ENCODE results near the gene DTNBP1. TPM values are rescaled to one million over a fixed set of nuclear protein-coding genes. Genes with fewer than 3 reads are reported as not detected.

The DTNBP1 gene
- total RNA-seq, 2 experiments from 2014 or later = 9.8 to 28.0 TPM

GRCh38 chr6:15618685-15619084 lies 44.1 kb downstream of the DTNBP1 start:
- CTCF ChIA-PET (ENCODE audit: unreplicated experiment) = no interaction called here
- Histone ChIP-seq H2AFZ (ENCODE audit: low read length) (no peak overlapping the region), H3K4me3 (ENCODE audit: low read depth, low read length, poor library complexity, severe bottlenecking) (no peak overlapping the region), H3K27ac (ENCODE audit: low read depth, low read length, poor library complexity, severe bottlenecking) (no peak overlapping the region), H3K79me2 (ENCODE audit: insufficient read depth, low read depth, low read length) (no peaks in the 10 kb centered on the region; the same call in none of the 2 replicates), H3K4me1 (ENCODE audit: insufficient read depth, low read length, poor library complexity, severe bottlenecking) (no peaks in the 10 kb centered on the region), H3K9me3 (ENCODE audit: low read length) (no peaks in the 10 kb centered on the region), H4K20me1 (ENCODE audit: insufficient read depth, low read length) (no peaks in the 10 kb centered on the region), H3K9me2 (ENCODE audit: insufficient read depth, low read length) (no peaks in the 10 kb centered on the region), H3K4me2 (ENCODE audit: low read length) (no peak overlapping the region), H3K36me3 (ENCODE audit: insufficient read depth, low read length) (peaks cover 13% of the 10 kb centered on the region)
- BruUV-seq (replicated peaks) = no TSS peak
- TF ChIP-seq CTCF (conservative IDR thresholded peaks at IDR 0.05; ENCODE audit: low read length) = no peak
- TF ChIP-seq EZH2phosphoT487 (IDR thresholded peaks at IDR 0.05; ENCODE audit: borderline replicate concordance, low read depth, low read length) = no peak
- POLR2A ChIA-PET = interaction anchor here (1.5 kb wide), 1 partner anchor 13 kb away, joined by 4 read pairs; no protein-coding TSS in a partner anchor
- no peak for DNase-seq (ENCODE audit: low spot score)
- intact Hi-C loops (cut with micrococcal nuclease; ENCODE audit: unreplicated experiment) = no loop called here

- no peak overlapping the region for H3K4me3 ChIP-seq (ENCODE audit: low read depth, low read length, poor library complexity, severe bottlenecking)
- no peaks in the 10 kb centered on the region for H3K9me2 ChIP-seq (ENCODE audit: insufficient read depth, low read length)
- no peaks in the 10 kb centered on the region; the same call in none of the 2 replicates for H3K79me2 ChIP-seq (ENCODE audit: insufficient read depth, low read depth, low read length)
- no peaks in the 10 kb centered on the region for H3K4me1 ChIP-seq (ENCODE audit: insufficient read depth, low read length, poor library complexity, severe bottlenecking)
- ChIA-PET CTCF (ENCODE audit: unreplicated experiment) (no interaction called here), POLR2A (interaction anchor here (0.6 to 1.9 kb wide), 2 partner anchors 10 to 384 kb away, joined by 4 to 5 read pairs; no protein-coding TSS in a partner anchor)
- intact Hi-C loops (cut with micrococcal nuclease; ENCODE audit: unreplicated experiment) = no loop called here
- H3K36me3 ChIP-seq (ENCODE audit: insufficient read depth, low read length) = peaks cover 18% of the 10 kb centered on the region
- H3K4me2 ChIP-seq (ENCODE audit: low read length) = no peak overlapping the region
- H4K20me1 ChIP-seq (ENCODE audit: insufficient read depth, low read length) = no peaks in the 10 kb centered on the region; the same call in 1 of the 2 replicates
- H3K9me3 ChIP-seq (ENCODE audit: low read length) = no peaks in the 10 kb centered on the region
- BruUV-seq (replicated peaks) = no TSS peak
- TF ChIP-seq CTCF (conservative IDR thresholded peaks at IDR 0.05; ENCODE audit: low read length) (no peak), EZH2phosphoT487 (IDR thresholded peaks at IDR 0.05; ENCODE audit: borderline replicate concordance, low read depth, low read length) (no peak)
- DNase-seq (ENCODE audit: low spot score) = no peak
- H2AFZ ChIP-seq (ENCODE audit: low read length) = no peak overlapping the region
- H3K27ac ChIP-seq (ENCODE audit: low read depth, low read length, poor library complexity, severe bottlenecking) = no peak overlapping the region
These were observed 46.6 kb downstream of the DTNBP1 start for GRCh38 chr6:15616261-15616660.

GRCh38 chr6:15615802-15616201 lies 47.0 kb downstream of the DTNBP1 start:
- Histone ChIP-seq H2AFZ (ENCODE audit: low read length) (no peak overlapping the region), H3K4me3 (ENCODE audit: low read depth, low read length, poor library complexity, severe bottlenecking) (no peak overlapping the region), H3K4me2 (ENCODE audit: low read length) (no peak overlapping the region), H3K27ac (ENCODE audit: low read depth, low read length, poor library complexity, severe bottlenecking) (no peak overlapping the region), H3K36me3 (ENCODE audit: insufficient read depth, low read length) (peaks cover 18% of the 10 kb centered on the region), H3K9me2 (ENCODE audit: insufficient read depth, low read length) (no peaks in the 10 kb centered on the region), H3K9me3 (ENCODE audit: low read length) (no peaks in the 10 kb centered on the region), H4K20me1 (ENCODE audit: insufficient read depth, low read length) (no peaks in the 10 kb centered on the region; the same call in 1 of the 2 replicates), H3K4me1 (ENCODE audit: insufficient read depth, low read length, poor library complexity, severe bottlenecking) (no peaks in the 10 kb centered on the region), H3K79me2 (ENCODE audit: insufficient read depth, low read depth, low read length) (no peaks in the 10 kb centered on the region; the same call in none of the 2 replicates)
- BruUV-seq (replicated peaks) = no TSS peak
- ChIA-PET POLR2A (interaction anchor here (0.5 to 0.6 kb wide), 2 partner anchors 159 to 385 kb away, joined by 4 read pairs; no protein-coding TSS in a partner anchor), CTCF (ENCODE audit: unreplicated experiment) (no interaction called here)
- no peak for DNase-seq (ENCODE audit: low spot score)
- intact Hi-C loops (cut with micrococcal nuclease; ENCODE audit: unreplicated experiment) = no loop called here
- TF ChIP-seq EZH2phosphoT487 (IDR thresholded peaks at IDR 0.05; ENCODE audit: borderline replicate concordance, low read depth, low read length) (no peak), CTCF (conservative IDR thresholded peaks at IDR 0.05; ENCODE audit: low read length) (no peak)

Data from OCI-LY7 (cell line).